HPDE6-E6E7 (cell line): Measurements from ENCODE around the gene LAMC3.
"Not testable (repeated sequence)": the region's sequence is repeated elsewhere in the genome, so short reads cannot be mapped to it uniquely, and the experiment has no call there.

Experiments
- DNase-seq: peaks from one replicate; pipeline ENCODE4 v3.0.0; 2011; ENCODE audit warnings: missing footprints; ENCODE audit errors: extremely low spot score

Gene LAMC3

DNA sequence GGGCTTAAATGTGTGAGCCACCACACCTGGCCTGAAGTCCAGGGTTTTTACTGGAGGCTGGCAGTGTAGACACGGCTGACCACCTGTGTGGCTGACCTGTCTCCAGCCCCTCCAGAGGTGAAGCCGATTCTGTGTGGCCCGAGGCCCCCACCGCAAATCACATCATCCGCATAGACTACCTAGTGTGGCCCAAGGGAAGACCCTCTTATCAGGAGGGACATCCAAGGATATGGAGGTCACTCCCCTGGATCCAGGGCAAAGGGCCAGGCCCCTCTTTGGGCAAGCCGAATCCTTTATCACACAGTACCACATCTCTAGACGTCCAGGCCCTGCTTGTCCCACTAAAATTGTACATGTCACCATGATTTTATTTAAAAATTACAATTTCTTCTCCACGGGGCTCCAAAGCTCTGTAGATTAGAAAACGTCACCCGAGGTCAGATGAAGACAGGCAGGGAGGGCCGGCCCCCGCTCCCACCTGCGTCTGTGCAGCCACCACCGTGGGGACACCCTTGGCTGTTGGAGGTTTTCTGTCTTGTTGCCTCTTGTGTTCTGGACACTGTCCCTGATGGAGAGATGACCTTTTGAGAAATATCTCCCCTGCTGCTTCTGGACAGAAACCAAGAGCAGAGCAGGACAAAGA is 20.1 kb downstream of the LAMC3 start:
- DNase-seq = no peak

DNA sequence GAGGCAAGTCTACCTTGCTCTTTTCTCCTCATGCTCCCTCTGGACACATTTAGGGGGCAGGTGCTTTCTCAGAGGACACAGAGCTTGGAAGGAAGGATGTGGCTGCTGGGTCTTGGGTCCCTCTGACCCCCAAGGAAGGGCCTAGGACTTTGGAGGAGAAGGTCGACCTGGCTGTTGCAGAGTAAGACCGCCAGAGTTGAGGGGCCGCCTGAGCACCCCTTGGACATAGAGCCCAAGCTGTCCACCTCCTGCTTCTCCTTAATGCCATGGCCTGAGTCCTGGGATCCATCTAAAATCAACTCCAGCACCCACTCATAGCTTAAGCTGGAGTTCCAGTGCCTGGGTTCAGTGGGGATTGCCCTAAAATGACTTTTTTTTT is 20.6 kb downstream of the LAMC3 start:
- DNase-seq = no peak

DNA sequence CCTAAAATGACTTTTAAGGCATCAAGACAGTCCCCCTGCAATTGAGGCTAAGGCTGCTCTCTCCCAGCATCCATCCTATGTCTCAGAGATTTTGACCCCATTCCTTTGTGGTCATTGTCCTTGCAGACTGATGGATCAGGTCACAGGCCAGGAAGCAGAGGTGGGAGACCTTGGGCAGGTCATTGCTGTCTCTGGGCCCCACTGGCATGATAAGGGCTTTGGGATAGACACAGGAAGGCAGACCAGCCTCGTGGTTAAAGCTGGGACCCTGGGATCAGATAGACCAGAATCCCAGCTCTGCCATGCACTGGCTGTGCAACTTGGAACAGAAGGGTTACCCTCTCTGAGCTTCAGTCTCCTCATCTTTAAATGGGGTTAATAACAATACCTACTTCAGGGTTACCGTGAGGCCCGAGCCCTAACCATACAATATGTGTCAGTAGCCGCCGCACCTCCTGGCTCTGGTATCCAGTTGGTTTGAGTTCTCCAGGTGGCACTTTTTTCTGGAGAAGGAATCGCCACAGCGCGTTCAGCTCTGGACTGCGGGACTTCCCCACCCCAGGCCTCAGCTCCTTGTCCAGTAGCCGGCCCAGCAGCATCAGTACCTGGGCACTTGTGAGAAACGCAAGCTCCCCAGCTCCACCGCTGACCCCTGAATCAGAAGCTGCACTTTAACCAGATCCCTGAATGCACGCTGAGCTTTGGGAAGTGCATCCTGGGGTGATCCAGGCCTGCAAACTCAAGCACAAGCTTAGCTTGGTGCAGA is 21.4 kb downstream of the LAMC3 start:
- DNase-seq = no peak

DNA sequence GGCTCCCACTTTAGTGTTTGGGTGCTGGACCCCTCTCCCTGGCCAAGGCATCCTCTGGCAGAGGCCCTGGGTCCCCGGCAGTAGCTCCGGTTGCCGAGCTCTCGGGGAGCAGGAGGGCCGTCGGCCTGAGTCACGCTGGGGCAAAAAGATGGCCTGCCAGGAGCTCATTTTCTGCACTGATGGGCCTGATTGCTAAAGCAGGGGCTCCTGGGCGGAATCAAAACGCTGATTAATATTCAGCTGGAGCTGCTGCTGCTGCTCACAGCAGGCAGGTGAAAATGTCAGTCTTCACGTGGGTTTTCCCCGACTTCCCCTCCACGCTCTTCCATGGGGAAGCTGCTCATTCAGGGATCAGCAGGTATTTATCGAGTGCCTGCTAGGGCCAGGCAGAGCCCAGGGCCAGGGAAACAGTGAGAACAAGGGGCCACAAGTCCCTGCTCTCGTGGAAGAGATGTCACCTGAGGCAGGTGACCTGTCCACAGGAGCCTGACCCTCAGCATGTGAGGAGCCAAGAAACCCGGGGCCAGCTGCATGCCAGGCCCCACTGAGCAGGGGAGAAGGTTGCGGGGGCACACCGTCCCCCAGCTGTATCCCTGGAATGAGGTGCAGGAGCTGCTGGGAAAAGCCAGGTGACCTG is 22.1 kb downstream of the LAMC3 start:
- DNase-seq = no peak

DNA sequence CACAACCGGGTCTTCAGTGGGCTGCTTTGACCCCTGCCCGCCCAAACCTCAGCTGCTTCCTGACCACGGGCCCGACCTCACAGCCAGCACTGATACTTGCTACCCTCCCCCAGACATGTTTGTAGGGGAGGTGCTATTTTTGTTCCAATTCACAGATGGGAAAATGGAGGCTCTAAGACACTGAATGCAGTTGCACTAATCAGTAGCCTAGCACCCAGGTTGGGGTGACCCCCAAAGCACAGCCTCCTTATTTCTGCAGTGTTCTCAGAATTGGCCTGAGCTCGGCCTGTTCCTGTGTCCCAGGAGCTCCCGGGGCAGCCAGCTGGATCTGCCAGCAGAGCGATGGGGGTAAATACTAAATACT is 22.6 kb downstream of the LAMC3 start:
- no peak for DNase-seq

DNA sequence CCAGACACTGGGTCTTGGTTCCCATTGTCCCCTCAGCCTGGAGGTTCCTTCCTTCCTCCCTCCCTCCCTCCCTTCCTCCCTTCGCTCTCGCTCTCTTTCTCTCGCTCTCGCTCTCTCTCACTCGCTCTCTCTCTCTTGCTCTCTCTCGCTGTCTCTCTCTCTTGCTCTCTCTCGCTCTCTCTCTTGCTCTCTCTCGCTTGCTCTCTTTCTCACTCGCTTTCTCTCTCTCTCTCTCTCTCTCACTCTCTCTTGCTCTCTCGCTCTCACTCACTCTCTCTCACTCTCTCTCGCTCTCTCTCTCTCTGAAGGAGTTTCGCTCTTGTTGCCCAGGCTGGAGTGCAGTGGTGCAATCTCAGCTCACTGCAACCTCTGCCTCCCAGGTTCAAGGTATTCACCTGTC is 23.4 kb downstream of the LAMC3 start:
- DNase-seq = no peak

DNA sequence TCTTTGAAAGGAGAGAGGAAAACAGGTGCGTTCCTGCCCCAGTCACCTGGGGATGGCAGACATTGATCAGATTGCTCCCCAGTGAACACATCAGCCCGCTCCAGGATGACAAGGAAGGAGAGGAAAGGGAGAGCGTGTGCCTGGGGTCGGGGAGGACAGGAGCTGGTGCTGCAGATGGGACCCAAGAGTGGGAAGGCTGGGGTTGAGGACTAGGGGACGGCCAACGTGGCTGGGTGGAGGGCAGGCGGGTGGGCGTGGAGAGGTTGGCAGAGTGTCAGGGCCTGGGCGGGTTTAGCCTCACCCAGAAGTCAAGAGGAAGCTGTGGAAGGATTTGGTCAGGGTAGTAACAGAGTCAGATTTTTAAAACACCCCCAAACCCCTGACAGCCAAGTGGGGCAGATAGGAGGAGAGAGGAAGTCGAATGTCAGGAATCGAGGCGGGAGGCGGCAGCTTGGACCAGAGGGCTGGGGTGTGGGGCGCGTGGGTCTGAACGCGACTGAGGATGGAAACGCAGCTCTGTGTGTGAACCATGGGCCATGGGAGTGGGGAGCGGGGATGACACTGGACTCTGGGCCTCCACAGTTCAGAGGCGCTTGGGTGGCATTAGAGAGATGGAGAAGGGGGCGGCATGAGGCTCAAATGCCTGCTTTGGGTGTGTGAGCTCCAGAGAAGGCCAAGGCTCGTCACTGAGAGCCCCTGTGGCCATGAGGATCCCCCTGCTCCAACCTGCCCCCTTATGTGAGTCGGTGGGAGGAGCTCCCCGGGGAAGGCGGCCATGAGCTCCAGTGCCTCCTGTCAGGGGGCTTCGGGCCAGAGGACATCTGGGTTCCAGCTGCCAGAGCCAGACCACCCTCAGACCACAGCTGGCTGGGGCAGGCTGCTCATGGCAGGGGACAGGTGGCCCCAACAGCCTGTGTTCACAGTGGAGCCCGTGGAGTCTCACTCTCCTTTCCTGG is 24.6 kb downstream of the LAMC3 start:
- DNase-seq = no peak

DNA sequence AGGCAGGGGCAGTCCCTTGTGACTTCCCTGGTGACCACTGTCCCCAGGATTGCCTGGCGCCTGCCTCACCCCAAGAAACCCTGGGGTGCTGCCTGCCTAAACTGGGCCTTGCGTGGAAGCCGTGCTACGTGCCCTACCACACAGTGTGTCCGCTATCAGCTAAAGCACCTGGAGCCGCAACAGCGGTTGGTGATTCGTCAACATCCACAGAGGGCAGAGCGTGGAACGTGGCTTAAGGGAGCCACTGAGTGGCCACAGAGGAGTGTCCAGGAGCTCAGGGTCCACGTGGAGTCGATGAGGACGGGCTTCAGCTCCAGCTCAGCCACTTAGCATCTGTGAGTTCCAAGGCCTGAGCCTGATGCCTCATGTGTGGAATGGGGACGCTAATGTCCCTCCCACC is 25.3 kb downstream of the LAMC3 start:
- DNase-seq = no peak

DNA sequence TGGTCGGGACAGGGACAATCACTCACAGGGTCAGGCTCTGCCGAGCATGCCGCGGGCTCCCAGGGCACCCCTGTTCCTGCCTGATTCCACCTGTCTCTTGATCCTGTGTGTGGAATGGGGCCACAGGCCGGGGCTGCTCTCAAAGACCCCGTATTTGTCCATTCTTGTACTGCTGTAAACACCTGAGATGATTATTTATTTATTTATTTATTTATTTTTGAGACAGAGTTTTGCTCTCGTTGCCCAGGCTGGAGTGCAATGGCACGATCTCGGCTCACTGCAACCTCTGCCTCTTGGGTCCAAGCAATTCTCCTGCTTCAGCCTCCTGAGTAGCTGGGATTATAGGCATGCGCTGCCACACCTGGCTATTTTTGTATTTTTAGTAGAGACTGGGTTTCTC is 25.8 kb downstream of the LAMC3 start:
- not testable (repeated sequence) for DNase-seq

DNA sequence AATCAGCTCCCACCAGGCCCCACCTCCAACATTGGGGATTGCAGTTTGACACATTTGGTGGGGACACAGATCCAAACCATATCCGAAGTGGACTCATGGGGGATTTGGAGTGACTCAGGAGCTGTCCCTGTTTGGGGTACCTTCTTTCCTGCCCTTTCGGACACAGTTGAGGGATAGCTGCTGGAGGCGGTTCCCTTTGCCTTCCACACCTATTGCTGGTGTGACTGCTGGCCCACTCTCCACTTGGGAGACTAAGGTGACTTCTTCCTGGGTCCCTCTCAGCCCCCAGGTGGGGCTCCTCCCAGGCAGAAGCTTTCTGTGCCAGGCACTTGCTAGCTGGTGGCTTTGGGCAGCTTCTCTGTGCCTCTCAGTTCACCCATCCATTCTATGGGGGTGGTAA is 26.6 kb downstream of the LAMC3 start:
- DNase-seq = no peak

DNA sequence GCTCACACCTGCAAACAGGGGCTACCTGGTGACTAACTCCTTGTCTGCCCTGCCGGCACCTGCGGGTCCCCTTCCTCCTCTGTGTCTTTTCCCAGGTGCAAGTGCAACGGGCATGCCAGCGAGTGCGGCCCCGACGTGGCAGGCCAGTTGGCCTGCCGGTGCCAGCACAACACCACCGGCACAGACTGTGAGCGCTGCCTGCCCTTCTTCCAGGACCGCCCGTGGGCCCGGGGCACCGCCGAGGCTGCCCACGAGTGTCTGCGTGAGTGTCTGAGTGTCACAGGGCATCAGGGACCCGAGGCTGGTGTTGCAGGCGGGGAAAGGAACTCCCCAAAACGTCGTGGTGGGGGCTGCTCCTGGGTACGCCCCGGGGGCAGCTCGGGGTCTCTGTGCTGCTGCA is 27.1 kb downstream of the LAMC3 start:
- DNase-seq = no peak

DNA sequence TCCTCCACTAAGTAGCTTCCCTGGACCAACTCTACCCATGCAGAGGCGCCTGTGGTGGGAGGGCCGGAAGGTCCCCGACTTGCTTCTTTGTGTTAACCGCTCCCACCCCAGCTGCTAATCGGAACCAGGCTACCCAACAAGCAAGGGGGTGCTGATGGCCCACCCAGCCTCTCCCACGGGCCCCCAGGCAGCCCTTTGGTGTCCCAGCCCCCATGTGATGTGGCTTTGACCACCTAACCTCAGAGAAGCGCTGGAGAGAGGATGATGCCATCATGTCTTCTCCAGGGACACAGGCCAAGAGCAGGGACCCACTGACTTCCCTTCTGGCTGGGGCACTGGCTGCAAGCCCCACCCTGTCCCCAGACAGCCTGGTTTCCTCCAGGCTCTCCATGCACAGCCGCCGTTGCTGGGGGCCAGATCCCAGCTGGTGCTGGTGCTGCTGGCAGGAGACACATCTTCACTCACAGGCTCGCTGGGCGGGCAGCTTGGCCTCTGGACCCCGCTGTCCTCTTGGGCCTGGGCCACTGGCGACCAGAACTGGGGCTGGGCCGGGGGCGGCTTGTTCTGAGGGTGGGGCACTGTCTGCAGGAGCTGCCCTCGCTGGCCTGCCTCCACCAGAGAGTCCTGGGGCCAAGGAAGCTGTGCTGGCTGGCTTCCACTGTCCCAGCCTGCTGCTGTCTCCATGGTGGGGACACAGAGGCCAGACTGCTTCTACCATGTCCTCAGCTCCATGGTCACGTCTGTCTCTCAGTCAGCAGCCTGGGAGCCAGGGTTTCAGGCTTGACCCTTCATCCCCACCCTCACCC is 27.8 kb downstream of the LAMC3 start:
- DNase-seq = no peak

DNA sequence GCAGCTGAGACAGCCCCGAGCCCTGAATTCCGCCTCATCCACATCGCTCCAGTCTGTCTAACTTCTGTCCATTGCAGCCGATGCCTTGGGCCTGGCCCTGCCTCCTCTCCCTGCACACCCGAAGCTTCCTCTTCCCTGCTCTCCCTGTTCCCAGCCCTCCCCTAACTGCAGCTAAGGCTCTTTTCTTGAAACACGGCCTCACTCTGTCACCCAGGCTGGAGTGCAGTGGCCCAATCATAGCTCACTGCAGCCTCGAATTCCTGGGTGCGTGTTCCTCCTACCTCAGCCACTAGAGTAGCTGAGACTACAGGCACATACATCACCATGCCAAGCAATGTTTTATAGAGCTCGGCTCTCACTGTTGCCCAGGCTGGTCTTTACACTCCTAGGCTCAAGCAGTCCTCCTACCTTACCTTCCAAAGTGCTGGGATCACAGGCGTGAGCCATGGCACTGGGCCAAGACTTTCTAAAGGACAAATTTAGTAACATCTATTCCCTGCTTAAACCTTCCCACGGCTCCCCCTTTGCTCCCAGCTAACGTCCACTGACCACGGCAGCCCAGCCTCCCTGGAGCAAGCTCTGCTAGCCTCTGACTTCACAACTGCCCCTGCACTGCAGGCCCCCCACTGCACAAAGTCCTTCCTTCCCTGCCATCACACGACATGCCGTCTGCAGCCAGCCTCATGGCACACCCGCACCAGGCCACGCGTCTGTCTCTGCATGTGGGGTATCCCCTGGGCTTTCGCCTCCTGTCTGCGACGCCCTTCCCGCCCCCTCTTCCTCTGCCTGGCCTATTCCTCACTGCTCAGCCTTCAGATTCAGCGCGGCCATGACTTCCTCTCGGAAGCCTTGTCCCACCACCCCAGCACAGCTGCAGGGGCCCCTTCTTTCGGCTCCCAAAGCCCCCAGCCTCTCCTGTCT is 28.6 kb downstream of the LAMC3 start:
- no peak for DNase-seq

DNA sequence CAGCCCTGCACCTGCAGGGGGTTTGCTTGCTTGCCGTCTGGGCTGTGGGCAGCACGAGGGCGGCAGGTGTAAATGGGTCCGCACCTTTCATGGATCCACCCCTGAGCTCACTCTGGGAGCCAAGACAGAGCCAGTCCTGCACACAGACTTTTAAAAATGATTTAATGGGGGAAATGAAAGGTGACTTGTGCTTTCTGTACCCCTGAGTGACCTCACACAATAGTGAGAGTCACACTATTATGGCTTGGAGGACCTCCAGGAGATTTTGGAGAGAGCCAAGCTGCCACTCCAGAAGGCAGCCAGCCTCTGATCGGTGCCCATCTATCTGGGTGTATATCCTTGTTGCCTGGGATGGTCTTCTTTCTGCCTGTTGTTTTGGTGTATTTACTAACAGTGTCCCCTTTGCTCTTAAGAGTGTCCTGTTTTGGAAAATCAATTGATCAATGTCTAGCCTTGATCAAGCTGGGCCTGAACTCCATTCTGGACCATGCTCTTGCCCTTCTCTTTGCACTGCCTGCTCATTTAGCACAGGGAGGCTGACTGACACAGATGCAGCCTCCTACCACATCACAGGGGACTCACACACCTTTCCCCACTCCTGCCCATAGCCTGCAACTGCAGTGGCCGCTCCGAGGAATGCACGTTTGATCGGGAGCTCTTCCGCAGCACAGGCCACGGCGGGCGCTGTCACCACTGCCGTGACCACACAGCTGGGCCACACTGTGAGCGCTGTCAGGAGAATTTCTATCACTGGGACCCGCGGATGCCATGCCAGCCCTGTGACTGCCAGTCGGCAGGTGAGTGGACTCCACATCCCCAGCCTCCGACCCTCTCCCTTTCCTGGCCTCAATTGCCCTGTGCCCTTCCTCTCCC is 29.5 kb downstream of the LAMC3 start:
- no peak for DNase-seq

DNA sequence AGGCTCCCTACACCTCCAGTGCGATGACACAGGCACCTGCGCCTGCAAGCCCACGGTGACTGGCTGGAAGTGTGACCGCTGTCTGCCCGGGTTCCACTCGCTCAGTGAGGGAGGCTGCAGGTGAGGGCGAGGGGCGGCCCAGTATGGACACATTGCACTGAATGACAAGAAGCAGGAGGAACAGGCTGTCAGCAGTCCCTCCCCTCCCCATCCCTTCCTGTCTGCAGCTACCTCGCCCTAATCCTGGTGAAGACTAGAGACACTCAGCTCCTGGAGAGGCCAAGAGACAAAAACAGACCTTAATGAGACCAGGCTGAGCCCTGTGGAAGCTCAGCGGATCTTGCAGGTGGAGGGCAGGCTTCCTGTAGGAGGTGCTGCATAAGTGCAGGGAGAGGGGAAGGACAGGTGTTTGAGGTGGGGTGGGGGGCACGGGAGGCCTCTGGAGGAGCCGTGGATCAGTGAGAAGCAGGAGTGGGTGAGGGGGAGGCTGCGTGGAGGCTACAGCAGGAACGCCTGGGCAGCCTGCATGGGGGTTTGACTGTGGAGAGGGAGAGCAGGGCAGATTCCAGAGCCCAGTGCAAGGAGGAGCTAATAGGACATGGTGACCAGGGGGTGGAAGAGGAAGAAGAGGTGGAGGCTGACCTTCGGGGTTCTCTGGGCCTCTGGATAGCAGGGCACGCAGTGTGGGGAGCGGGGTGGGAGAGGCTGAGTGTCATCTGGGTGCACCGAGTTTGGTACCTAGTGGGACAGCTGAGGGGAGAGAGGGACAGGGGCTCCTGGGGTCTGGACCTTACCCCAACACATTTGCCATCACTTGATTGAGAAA is 30.4 kb downstream of the LAMC3 start:
- DNase-seq = no peak

DNA sequence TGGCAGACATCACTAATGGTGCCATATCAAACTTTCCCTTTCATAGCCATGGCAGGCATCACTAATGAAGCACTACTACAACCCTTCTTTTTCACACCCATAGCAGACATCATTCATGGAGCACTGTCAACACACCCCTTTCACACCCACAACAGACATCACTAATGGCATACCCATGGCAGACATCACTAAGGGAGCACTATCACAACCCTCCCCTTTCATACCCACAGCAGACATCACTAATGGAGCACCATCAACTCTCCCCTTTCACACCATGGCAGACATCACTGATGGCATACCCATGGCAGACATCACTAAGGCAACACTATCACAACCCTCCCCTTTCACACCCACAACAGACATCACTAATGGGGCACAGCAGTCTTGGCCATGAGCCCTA is 33.7 kb downstream of the LAMC3 start:
- DNase-seq = no peak

DNA sequence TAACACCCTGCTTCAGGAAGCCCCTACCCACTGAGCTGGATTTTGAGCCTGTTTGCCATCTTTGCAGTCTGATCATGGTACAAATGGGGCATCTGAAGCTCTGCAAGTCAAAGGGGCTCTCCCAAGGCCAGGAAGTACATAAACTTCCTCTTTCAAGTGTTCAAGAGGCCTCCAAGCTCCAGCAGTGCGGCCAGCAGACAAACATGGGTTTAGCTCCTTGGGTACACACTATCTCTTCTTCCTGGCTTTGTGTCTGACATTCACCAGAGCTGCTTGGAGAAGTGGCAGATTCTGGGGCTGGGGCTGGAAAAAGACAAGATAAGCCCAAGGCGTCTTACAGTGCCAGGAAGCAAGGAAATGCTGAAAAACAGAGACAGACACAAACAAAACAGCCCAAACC is 34.1 kb downstream of the LAMC3 start:
- no peak for DNase-seq

DNA sequence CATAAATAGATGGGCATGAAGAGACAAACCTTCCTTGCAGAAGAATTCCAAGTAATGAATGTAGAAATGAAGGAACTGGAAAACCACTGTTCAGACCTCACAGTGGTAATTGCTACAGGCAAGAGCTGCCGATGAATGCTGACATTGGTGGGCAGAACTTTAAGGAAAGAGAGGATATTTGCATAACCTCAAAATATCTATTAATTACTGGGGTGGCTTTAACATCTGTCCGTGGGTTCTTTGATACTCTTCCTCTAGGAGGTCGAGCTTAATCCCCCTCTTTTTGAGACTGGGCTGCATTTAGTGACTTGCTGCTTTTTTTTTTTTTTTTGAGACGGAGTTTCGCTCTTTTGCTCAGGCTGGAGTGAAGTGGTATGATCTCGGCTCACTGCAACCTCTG is 34.7 kb downstream of the LAMC3 start:
- no peak for DNase-seq
